HepG2 (cell line): ENCODE measurements around the gene COBL. TPM values are rescaled to one million over a fixed set of nuclear protein-coding genes. Genes with fewer than 3 reads are reported as not detected.

ENCODE experiments used
- ATAC-seq: fragments of 200-7000 bp; cut with Tn5 transposase; 3 replicates; pipeline ENCODE4 v1.9.1; 2020; ENCODE audit warnings: mild to moderate bottlenecking, moderate library complexity
- BruUV-seq: library from RNA; stranded (reverse); fragments of 400-500 nt; replicated peaks from 2 replicates; lab custom pipeline; 2021; lab: Mats Ljungman, UMichigan
- CTCF ChIA-PET: fragments of 300-600 bp; formaldehyde crosslinking; extraction: SDS; loops from one replicate; lab custom pipeline; 2021; ENCODE audit warnings: low total read pairs, inconsistent platforms, low intra/inter-chr PET ratio; lab: Yijun Ruan, JAX
- POLR2A ChIA-PET: fragments of 350-600 bp; sonication (Branson Sonifier 250); formaldehyde crosslinking; loops from one replicate; lab custom pipeline; 2020; ENCODE audit warnings: antibody characterized with exemption, inconsistent platforms; lab: Yijun Ruan, JAX
- DNase-seq: peaks from one replicate; pipeline ENCODE4 v3.0.0-alpha.2; 2015; ENCODE audit warnings: low spot score
- FAIRE-seq: peaks from 3 replicates; lab custom pipeline; 2011; peaks lifted over from hg19 to GRCh38; lab: Jason Lieb, UNC
- H2AFZ ChIP-seq: one replicate; pipeline ENCODE4 v1.6.1; 2011; ENCODE audit warnings: low read length, inconsistent platforms
- H3K27ac ChIP-seq: fragments of 300-600 bp; 3 replicates; pipeline ENCODE4 v1.8.0; 2011; ENCODE audit warnings: mixed run types, mild to moderate bottlenecking, mixed read lengths, low read length, inconsistent platforms; ENCODE audit not compliant: insufficient read depth; ENCODE audit errors: extremely low read length
- H3K27me3 ChIP-seq, 2 experiments: fragments of 200-600 bp in 1 of 2; 2 replicates in 1 of 2; 3 replicates in 1 of 2; pipeline versions ENCODE4 v1.6.0 to v1.8.0; 2011; ENCODE audit warnings: low read length in 2 of 2, mild to moderate bottlenecking in 2 of 2, moderate library complexity in 2 of 2, inconsistent platforms in 1 of 2; ENCODE audit not compliant: insufficient read depth in 2 of 2, control insufficient read depth in 1 of 2
- H3K36me3 ChIP-seq, 2 experiments: fragments of 200-600 bp in 1 of 2; replicated peaks in 1 of 2; 2 replicates in 1 of 2; 3 replicates in 1 of 2; pipeline versions ENCODE4 v1.5.1 to v1.8.0; 2011; ENCODE audit warnings: low read length in 2 of 2, inconsistent platforms in 1 of 2; ENCODE audit not compliant: insufficient read depth in 2 of 2, control insufficient read depth in 1 of 2
- H3K4me1 ChIP-seq: 2 replicates; pipeline ENCODE4 v1.5.1; 2012; ENCODE audit warnings: low read length, inconsistent platforms; ENCODE audit not compliant: insufficient read depth
- H3K4me2 ChIP-seq: 2 replicates; pipeline ENCODE4 v1.6.0; 2011; ENCODE audit warnings: low read depth, low read length, inconsistent platforms
- H3K4me3 ChIP-seq, 3 experiments: fragments of 200-600 bp in 1 of 3; sonication (generic), shearing (Covaris generic) in 1 of 3; replicated peaks in 1 of 3; 2 replicates each; pipeline ENCODE4 v1.5.1; 2011 to 2016; ENCODE audit warnings: low read length in 3 of 3, inconsistent platforms in 2 of 3, low read depth in 2 of 3, mild to moderate bottlenecking in 2 of 3, control low read depth in 1 of 3, mixed read lengths in 1 of 3; ENCODE audit not compliant: insufficient read depth in 1 of 3
- H3K79me2 ChIP-seq: one replicate; pipeline ENCODE4 v1.6.1; 2011; ENCODE audit warnings: low read length, inconsistent platforms; ENCODE audit not compliant: insufficient read depth
- H3K9ac ChIP-seq: 2 replicates; pipeline ENCODE4 v1.6.0; 2011; ENCODE audit warnings: mild to moderate bottlenecking, low read depth, low read length, inconsistent platforms; ENCODE audit not compliant: insufficient read depth
- H3K9me3 ChIP-seq: 2 replicates; pipeline ENCODE4 v1.5.1; 2012; ENCODE audit warnings: mild to moderate bottlenecking, low read length
- H4K20me1 ChIP-seq: 2 replicates; pipeline ENCODE4 v1.6.0; 2011; ENCODE audit warnings: inconsistent platforms, mild to moderate bottlenecking, low read length, moderate library complexity; ENCODE audit not compliant: insufficient read depth
- PTBP1 ChIP-seq: fragments of 200-400 bp; formaldehyde crosslinking; IDR thresholded peaks from 2 replicates; pipeline ENCODE4 v1.6.1; 2018; ENCODE audit warnings: low read length, low read depth; ENCODE audit not compliant: poor library complexity, severe bottlenecking
- SAP130 ChIP-seq: IDR thresholded peaks from 2 replicates; pipeline ENCODE4 v1.6.1; 2016; ENCODE audit warnings: low read depth
- SYNCRIP ChIP-seq: fragments of 200-400 bp; formaldehyde crosslinking; IDR thresholded peaks from 2 replicates; pipeline ENCODE4 v1.6.1; 2018; ENCODE audit warnings: mild to moderate bottlenecking, low read depth, low read length; ENCODE audit not compliant: insufficient read depth
- ZNF263 ChIP-seq: sonication (generic); formaldehyde crosslinking; IDR thresholded peaks from 2 replicates; pipeline ENCODE4 v1.4.0; 2020; ENCODE audit warnings: missing genetic modification reagents
- ZNF737 ChIP-seq: sonication (generic); formaldehyde crosslinking; IDR thresholded peaks from 2 replicates; pipeline ENCODE4 v1.5.0; 2020; ENCODE audit warnings: missing genetic modification reagents, mild to moderate bottlenecking, borderline replicate concordance
- WGBS: methylation state at CpG from one replicate; pipeline ENCODE4 v1.1.6; 2017; ENCODE audit warnings: low lambda C conversion rate; 5-methylcytosine and 5-hydroxymethylcytosine counted together
- in situ Hi-C: cut with HindIII; loops from 2 replicates; pipeline ENCODE4 v1.10.0; 2017; ENCODE audit warnings: low pct_unique_long_range_greater_than_20kb; ENCODE audit not compliant: extremely low pct_ligation_motif_present
- intact Hi-C: fragments of 100-400 bp; cut with micrococcal nuclease; formaldehyde crosslinking; loops from one replicate; pipeline ENCODE4 v1.10.0; 2022; ENCODE audit not compliant: unreplicated experiment
- polyA plus RNA-seq, 8 experiments: library from polyadenylated mRNA; depleted of rRNA in 3 of 8; stranded (reverse) in 7 of 8; unstranded in 1 of 8; fragments of >200 nt; fragmentation: Illumina TruSeq in 4 of 8; extraction: Trizol in 4 of 8; gene quantifications; 2 replicates each; pipeline versions ENCODE4 v1.2.1 to v1.2.3, GENCODE V29; 2011 to 2016; ENCODE audit warnings: low read depth in 4 of 8, missing spikeins in 1 of 8, mixed read lengths in 1 of 8; ENCODE audit not compliant: insufficient read depth in 1 of 8
- total RNA-seq, 5 experiments: library from RNA; depleted of rRNA; stranded (reverse); fragments of >200 nt; fragmentation: Illumina TruSeq; extraction: Trizol; gene quantifications; 2 replicates each; pipeline ENCODE4 v1.2.3, GENCODE V29; 2016; ENCODE audit warnings: low read depth in 1 of 5
- TF ChIP-seq, protein P1 (sequence below): sonication (generic); formaldehyde crosslinking; IDR thresholded peaks from 2 replicates; pipeline ENCODE4 v1.5.1; 2020; ENCODE audit warnings: missing genetic modification reagents, mild to moderate bottlenecking, borderline replicate concordance
- TF ChIP-seq, protein P2 (sequence below): fragments of 450-650 bp; IDR thresholded peaks from 2 replicates; pipeline ENCODE4 v1.6.1; 2016

COBL gene
- total and polyA plus RNA-seq, 2 of the 13 experiments (the other 11 are each of a cell fraction or from before 2014, with no cell fraction given): 3.8 to 4.9 TPM

DNA sequence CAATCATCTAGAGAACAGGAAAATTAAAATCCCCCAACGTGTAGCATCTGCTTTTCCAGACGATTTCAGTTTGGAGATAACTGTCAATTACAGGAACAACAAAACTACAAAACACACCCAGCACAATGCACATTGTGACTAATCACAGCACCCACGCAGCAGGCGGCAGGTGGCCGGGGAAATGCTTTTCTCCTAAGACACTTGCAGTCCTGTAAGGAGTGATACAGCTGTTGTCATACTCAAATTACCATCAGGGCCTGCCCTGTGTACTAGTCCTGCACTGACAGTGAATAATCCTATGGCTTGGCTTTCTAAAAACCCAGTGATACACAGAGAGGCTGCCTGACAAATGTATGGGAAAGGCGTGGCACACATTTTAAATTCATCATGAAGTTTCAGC is 37.8 kb downstream of the COBL start:
- in situ Hi-C loops: no loop called here
- Histone ChIP-seq H3K27me3 (no peaks in the 10 kb centered on the region), H3K4me3 (no peak overlapping the region), H3K27ac (no peak overlapping the region)
- FAIRE-seq: no peak
- ATAC-seq: no peak
- 87% methylated on average over 6 of the region's 6 CpGs for WGBS
- TF ChIP-seq, protein P1, sequence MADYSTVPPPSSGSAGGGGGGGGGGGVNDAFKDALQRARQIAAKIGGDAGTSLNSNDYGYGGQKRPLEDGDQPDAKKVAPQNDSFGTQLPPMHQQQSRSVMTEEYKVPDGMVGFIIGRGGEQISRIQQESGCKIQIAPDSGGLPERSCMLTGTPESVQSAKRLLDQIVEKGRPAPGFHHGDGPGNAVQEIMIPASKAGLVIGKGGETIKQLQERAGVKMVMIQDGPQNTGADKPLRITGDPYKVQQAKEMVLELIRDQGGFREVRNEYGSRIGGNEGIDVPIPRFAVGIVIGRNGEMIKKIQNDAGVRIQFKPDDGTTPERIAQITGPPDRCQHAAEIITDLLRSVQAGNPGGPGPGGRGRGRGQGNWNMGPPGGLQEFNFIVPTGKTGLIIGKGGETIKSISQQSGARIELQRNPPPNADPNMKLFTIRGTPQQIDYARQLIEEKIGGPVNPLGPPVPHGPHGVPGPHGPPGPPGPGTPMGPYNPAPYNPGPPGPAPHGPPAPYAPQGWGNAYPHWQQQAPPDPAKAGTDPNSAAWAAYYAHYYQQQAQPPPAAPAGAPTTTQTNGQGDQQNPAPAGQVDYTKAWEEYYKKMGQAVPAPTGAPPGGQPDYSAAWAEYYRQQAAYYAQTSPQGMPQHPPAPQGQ (CRISPR knock-in tag): no peak
- TF ChIP-seq PTBP1: no peak
- no peak for TF ChIP-seq SAP130 (CRISPR knock-in tag)
- TF ChIP-seq ZNF263 (CRISPR knock-in tag): no peak
- TF ChIP-seq, all 625 proteins: peak for 0
- intact Hi-C loops: loop anchor here (5.0 kb wide), 1 partner anchor 34 kb away; no protein-coding TSS in a partner anchor
- H3K79me2 ChIP-seq: peaks cover 32% of the 10 kb centered on the region
- H2AFZ ChIP-seq: no peak overlapping the region
- DNase-seq: no peak
- no TSS peak for BruUV-seq
- H4K20me1 ChIP-seq: peaks cover 3% of the 10 kb centered on the region; the same call in 1 of the 2 replicates
- no peak overlapping the region for H3K9ac ChIP-seq
- POLR2A ChIA-PET: no interaction called here
- CTCF ChIA-PET: no interaction called here
- no peaks in the 10 kb centered on the region for H3K9me3 ChIP-seq
- no peak overlapping the region for H3K4me2 ChIP-seq
- no peaks in the 10 kb centered on the region for H3K36me3 ChIP-seq
- H3K4me1 ChIP-seq: peaks cover 45% of the 10 kb centered on the region

DNA sequence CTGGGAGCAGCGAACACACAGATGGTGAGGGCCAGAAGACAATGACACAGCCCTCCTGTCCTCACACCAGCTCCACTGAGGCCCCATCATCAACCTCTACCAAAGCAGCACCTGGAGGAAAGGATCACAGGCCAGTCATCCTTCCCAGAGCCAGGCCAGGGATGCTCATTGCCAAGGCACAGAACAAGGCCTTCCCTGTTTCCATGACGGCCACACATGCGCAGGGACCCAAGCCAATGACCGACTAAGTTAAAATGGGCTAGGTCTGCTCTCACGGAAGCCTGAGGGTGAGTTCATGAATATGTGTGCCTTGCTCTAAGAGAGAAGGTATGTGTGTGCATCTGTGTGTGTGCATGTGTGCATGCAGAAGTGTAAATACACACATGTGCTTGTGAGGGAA is 39.6 kb downstream of the COBL start:
- POLR2A ChIA-PET: no interaction called here
- in situ Hi-C loops (no loop called here), intact Hi-C loops (loop anchor here (5.0 kb wide), 1 partner anchor 35 kb away; no protein-coding TSS in a partner anchor)
- CTCF ChIA-PET: no interaction called here
- peaks cover 45% of the 10 kb centered on the region for H3K4me1 ChIP-seq
- H3K27me3 ChIP-seq: no peaks in the 10 kb centered on the region
- FAIRE-seq (no peak), ATAC-seq (no peak), DNase-seq (no peak)
- H3K79me2 ChIP-seq: peaks cover 28% of the 10 kb centered on the region
- no peaks in the 10 kb centered on the region for H3K9me3 ChIP-seq
- no peak overlapping the region for H3K4me3 ChIP-seq
- H3K4me2 ChIP-seq: no peak overlapping the region
- TF ChIP-seq SYNCRIP (no peak), ZNF737 (no peak)
- TF ChIP-seq, protein P2, sequence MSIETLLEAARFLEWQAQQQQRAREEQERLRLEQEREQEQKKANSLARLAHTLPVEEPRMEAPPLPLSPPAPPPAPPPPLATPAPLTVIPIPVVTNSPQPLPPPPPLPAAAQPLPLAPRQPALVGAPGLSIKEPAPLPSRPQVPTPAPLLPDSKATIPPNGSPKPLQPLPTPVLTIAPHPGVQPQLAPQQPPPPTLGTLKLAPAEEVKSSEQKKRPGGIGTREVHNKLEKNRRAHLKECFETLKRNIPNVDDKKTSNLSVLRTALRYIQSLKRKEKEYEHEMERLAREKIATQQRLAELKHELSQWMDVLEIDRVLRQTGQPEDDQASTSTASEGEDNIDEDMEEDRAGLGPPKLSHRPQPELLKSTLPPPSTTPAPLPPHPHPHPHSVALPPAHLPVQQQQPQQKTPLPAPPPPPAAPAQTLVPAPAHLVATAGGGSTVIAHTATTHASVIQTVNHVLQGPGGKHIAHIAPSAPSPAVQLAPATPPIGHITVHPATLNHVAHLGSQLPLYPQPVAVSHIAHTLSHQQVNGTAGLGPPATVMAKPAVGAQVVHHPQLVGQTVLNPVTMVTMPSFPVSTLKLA: 0 out of 2 replicates have a peak, but pooled peaks have one; percentile 27
- WGBS: 95% methylated on average over 5 of the region's 5 CpGs
- H2AFZ ChIP-seq: no peak overlapping the region
- H3K9ac ChIP-seq: no peak overlapping the region
- BruUV-seq: no TSS peak
- peaks cover 3% of the 10 kb centered on the region; the same call in 1 of the 2 replicates for H4K20me1 ChIP-seq
- H3K36me3 ChIP-seq: no peaks in the 10 kb centered on the region
- no peak overlapping the region for H3K27ac ChIP-seq
